HG03060 (cell line): Measurements from ENCODE around the gene CCND3.
"Not testable (repeated sequence)": the region's sequence is repeated elsewhere in the genome, so short reads cannot be mapped to it uniquely, and the experiment has no call there.

Experiments used
- ATAC-seq: cut with Tn5 transposase; IDR thresholded peaks from one replicate; pipeline ENCODE4 v1.9.1; 2021; ENCODE audit warnings: low read depth, moderate number of reproducible peaks; ENCODE audit not compliant: unreplicated experiment

CCND3 gene

DNA sequence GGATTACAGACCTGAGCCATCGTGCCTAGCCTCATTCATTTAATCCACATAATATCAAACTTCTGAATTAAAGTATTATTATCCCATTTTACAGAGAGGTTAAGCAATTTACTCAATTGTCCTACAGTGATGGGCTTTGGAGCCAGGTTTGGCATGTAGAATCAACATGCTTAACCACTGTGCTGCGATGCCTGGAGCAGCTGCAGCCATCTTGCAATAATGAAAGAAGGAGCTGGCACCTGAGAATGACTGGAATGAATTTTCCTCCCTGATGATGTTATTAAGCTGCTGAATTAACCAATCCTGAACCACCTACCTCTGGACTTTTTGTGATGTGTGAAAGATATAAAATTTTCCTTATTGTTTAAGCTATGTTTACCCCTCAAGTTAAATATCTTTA lies 13.1 kb upstream of the CCND3 start:
- ATAC-seq: no peak

DNA sequence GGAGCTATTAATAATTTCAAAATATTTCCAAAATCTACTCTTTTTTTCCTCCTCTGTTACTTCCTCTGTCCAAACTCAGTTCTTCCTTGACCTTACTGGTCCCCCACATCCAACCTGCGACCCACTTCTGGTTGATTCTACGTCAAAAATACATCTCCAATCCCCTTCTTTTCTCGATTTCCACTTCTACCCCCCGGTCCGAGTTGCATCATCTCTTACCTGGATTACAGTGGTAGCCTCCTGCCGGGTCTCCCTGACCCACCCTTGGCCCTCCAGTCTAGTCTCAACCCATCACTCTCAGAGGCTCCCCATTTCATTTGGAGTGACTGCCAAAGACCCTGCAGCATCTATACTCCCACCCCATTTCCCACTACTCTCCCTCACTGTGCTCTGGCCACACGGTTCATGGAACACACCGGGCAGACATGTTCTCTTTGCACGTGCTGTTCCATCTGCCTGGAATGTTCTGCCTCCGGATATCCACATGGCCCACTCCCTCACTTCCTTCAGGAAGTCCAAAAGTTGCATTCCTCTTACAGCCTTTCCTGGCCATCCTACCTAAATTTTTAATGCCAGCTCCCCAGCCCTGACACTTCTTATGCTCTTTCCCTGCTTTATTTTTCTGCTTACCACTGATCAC lies 6.1 kb upstream of the CCND3 start:
- ATAC-seq: no peak

DNA sequence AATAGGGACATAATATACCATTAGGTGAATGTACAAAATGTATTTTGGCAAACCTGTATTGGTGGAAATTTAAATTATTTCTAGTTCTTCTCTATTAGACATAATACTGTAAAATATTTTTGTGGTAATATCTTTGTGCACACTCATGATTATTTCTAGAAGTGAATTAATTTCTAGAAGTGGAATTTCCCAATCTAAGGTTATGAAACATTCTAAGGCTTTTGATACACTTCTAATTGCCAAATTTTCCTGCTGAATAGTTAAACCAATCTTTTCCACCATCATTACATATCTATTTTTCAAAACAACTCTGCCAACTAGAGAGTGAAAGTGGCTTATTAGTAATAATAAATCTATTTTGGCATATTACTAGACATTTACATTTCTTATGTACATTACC lies 1.8 kb upstream of the CCND3 start:
- ATAC-seq: no peak

DNA sequence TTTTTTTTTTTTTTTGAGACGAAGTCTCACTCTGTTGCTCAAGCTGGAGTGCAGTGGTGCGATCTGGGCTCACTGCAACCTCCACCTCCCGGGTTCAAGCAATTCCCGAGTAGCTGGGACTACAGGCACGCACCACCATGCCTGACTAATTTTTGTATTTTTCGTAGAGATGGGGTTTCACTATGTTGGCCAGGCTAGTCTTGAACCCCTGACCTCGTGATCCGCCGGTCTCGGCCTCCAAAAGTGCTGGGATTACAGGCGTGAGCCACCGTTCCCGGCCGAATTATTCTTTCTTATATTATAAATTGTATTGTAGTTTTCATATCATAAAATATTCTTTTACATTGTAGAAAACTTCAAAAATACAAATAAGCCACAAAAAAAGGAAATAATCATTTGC lies 1.3 kb upstream of the CCND3 start:
- not testable (repeated sequence) for ATAC-seq

DNA sequence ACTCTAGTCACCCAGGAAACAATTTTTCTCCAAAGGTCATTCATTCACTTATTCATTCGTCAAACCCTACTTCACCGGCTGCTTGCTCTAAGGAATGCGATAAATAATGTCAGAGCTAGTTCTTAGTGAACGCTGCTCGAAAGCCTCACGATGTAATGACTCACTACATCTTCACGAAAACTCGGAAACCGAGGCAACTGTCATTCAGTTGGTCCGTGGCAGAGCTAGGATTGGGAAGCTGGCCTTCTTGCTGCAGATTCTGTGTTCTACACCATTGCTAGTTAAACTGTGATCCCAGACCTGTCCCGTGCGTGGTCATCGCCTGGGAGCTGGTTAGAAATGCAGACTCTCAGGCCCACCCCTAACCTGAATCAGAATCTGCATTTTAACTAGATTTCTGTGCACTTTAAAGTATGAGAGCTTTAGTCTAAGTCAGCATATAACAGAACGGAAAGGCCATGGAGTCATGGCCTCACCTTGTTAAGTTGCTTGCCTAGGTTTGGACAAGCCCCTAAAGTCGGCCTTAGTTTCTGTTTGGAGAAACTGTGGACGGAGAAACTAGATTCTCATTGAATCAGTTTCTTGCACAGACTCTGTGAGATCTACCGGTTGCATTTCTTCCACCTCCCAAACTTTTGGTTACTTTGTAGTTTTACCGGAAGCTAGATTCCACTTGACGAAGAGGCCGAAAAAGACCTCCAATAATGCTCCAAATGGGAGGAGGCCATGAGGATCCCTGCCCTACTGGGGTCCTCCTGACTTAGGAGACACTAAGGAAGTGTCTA lies 651 bp upstream of the CCND3 start:
- ATAC-seq: no peak

DNA sequence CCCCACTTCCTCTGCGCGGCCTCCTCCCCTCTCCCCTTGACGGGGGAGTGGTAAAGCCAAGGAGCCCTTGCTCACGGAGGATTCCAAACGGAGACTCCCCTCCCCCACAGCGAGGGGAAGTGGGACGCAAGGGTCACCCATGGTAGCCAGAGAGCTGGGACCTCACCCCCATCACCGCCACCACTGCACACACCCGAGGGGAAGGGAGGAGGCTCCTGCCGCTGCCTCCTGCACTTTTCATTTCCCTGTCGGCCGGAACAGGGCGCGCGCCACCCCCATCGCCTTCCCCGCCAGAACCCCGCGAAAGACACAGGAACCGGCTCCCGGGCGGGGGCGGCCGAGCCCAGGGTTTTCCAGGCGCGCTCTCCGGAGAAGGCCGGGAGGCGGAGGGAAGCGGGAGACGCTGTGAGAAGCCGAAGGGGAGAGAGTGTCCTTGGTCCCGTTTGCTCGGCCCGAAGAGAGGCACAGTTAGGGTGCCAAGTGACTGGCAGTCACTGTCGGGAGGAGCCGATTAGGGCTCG lies 789 bp downstream of the CCND3 start:
- ATAC-seq: no peak

DNA sequence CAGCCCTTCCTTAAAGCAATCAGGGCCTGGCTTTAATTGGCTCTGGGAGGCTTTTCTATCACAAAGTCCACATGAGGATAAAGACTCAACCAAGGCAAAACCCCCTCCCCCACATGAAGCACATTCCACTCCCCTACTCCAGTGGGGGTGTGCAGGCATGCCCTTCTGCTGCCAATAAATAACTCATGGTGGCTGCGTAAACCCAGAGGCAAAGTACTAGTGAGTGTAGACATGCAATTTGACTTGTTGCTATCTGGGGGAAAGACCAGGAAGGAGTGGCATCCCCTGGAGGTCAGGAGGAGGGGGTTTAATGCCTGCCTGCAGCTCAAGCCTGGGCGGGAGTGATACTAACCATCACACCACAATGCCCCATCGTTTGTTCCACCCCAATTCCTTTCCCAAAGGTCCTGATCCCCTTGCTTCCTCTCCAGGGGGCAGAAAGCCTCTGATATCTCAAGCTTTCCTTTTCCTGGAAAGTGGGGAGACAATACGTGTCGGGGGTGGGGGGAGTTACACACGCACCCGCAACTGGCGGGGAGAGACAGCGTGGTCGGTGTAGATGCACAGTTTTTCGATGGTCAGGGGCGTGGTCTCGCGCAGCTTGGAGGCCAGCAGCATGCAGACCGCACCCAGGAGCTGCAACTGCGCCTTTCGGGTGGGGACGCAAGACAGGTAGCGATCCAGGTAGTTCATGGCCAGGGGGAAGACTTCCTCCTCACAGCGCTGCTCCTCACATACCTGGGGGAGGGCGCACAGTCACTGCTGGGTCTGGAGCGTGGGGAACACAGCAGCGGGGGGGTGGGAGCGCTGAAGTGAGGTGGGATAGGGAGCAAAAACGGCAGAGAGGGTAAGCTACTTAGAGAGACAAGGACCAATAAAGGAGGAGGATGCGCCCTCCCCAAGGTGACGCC lies 1.5 kb downstream of the CCND3 start:
- no peak for ATAC-seq

DNA sequence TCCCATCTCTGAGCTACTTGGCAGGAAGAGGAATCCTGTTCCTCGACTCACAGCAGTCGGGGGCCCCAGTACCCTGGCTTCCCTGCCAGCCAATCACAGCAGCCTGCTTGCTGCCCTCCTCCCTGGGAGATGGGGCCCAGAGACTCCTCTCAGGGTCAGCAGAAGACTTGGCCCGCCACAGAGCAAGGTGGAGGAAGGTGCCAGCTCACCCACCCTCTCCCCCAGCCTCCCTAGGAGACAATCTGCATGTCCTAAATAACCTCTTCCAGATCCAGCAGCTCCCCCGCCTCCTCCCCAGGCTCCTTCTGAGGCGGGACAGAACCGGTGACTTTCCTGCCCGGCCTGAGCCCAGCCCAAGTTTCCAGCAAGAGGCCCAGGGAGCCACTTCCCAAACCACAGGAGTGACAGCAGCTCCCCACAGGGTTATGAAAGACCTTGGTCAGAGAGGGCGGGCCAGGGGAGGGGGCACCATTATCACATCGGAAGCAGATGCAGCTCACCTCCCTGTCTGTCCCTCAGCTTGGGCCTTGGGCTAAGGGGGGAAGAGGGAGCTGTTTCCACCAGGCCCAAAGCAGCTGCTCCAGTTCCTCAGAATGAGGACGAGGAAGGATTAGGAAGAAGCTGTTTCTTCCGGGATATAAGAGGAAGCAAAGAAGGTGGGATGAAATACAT lies 2.3 kb downstream of the CCND3 start:
- no peak for ATAC-seq

DNA sequence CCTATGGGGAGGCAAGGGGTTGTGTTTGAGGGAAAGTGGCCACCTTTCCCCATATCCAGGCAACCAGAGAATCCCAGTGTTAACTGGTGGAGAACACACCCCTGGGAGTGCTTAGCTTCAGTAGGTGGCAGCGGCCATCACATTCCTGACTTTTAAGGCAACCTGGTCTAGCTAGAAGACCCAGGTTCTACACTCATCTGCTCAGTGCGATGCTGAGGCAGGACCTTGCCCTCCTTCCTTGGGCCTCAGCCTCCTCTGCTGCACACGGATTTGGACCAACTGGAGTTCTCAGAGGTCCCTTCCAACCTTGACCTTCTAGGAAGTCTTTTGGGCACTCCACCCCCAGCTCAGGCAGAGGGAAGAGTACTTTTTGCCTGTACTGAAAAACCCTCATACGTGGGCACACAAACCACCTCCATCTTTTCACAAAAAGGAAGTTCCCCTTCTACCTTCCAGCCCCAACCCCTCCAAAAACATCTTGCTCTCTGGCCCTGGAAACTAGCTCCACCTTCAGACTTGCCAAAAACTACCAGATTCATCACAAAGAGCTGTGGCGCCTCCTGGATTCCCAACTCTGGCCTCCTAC lies 2.9 kb downstream of the CCND3 start:
- ATAC-seq: no peak

DNA sequence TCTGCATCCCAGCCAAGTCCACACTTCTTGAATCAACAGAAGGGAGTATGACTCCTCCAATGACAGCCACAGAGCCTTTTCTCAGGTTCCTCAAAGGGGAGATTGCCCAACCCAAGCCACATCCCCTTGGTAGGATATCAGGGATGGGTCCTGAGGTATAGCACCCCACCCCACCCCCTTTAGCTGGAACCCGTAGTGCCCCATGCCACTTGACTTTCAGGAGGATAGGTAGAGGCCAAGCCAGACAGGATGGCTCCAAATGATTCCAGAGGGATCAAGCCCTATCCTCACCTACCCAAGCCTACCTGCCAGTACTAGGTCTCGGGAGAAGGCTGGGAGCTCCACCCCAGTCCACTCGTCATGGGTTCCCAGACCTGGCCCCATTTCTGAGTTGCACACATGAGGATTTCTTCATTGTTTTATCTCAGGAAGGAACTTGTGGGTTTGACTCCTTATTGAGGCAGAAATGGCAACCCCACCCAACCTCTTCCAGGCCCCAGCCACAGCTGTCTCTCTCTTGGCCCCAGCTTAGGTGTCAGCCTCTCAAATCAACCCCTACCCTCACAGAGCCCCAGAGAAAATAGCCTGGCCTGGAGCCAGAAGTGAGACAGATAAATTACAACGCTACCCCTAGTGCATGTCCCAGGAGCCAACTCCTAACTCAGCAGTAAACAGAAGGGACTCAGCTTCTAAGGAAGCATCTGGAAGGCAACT lies 3.6 kb downstream of the CCND3 start:
- no peak for ATAC-seq

DNA sequence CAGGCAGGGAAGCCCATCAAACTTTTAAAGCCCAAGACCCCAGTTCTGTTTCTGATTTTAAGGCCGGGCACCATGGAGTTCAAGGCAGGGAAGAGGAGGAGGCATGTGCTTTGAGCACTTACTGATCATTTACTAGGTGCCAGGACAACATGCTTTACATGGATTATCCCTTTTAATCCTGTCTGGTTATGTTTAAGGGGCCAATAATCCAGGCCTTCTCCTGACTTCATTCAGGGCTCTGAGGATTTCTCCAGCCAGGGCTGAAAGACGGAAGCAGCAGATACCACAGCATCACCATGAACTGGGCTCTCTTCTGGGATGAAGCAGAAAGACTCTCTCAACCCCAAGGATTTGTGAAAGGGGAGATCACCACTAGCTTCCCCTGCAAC lies 4.1 kb downstream of the CCND3 start:
- ATAC-seq: no peak

DNA sequence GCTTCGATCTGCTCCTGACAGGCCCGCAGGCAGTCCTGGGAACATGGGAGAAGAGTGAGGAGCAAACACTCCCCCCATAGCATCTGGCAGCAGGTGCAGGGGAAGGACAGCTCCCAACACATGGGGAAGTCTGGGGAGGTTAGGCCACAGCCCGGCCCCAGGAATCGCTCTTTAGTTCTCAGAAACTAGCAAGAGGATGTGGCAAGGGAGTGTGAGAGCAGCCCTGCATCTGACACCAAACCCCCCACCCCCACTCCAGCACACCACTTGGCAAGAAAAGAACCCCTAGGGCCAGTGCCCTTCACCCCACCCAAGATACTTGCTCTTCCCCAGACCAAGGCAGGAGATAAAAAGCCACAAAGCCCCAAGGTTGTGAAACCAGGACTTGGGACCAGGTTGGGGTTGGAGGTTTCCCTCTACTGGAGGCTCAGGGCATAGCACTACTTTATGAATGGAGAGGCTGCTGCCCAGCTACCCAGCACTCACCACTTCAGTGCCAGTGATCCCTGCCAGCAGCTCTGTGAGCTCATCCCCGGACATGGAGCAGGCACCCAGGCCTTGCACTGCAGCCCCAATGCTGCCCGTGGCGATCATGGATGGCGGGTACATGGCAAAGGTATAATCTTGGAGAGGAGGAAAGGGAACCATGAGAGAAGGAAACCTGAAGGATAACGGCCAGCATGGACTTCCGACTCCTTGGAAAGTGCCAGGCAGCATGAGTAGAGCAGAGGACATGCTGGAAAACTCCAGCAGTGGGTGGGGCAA lies 5.4 kb downstream of the CCND3 start:
- ATAC-seq: no peak

DNA sequence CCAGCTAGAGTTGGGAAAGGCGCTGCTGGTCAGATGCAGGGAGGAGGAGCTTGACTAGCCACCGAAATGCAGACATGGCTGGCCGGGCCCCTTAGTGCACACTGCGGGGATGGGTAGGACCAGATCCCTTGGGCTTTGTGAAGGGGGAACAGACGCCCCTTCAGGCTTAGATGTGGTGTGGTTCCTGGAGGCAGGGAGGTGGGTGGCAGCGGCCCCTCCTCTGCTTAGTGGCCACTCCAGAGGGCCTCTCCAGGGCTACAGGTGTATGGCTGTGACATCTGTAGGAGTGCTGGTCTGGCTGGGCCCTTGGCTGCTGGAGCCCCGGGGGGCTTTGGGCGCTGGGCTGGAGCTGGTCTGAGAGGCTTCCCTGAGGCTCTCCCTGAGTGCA lies 5.9 kb downstream of the CCND3 start:
- ATAC-seq: no peak

DNA sequence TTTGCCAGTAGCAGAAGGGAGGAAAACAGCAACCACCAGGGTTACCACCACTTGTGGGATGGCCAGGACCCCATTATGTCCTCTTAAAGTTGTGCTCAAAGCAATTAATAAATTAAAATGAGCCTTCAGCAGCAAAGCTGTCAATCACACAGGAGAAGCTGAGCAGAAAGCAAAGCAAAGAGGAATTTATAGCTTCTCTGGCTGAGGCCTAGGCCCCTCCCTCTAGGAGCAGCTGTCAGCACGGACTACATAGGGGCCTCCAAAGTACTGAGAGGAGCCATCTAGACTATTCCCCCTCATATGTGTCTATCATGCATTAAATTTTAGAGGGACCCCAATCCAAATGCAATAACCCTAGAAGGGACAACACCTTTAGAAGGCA lies 6.4 kb downstream of the CCND3 start:
- ATAC-seq: no peak

DNA sequence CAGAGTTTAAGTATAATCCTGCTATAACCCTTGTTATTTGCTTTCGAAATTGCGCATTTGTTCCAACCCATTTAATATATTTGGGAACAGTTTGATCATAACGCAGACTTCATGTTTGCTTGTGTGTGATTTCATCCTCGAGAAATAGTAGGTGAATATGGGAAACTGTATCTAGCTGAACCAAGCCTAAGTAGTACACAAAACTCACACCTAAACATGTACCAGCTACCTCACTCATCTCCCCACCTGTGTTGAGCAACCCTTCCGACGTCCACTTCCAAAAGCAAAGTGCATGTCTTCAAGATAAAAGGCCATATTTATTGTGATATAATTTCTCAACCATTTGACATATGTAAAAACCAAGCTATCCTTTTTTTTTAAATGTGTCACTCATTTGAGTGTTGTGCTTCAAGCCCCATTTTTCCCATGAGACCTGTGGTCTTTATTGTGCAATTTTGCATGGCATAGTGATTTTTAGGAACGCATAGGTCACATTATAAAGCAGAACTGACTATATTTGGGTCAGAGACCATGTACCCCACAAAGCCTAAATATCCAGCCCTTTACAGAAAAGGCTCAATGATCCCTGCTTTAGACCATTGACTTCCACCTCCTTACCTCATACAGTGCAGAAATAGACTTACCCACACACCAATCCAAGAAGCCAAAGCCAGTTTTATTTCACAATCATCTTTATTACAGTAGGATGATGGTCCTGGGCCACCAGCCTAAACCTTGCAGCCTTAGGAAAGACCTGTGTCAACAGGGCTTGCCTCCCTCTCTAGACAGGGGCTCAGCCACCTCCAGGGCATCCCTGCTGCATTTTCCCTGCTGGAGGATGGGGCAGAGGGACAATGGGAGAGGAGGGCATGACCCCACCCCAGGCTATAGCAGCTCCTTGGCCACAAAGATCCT lies 7.1 kb downstream of the CCND3 start:
- no peak for ATAC-seq

DNA sequence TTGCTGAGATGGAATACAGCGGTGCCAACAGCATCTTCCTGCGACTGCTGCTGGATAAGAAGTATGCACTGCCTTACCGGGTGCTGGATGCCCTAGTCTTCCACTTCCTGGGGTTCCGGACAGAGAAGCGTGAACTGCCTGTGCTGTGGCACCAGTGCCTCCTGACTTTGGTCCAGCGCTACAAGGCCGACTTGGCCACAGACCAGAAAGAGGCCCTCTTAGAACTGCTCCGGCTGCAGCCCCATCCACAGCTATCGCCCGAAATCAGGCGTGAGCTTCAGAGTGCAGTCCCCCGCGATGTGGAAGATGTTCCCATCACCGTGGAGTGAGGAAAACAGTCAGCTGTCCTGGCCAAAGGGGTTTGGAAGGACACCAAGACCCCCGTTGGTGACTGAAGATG lies 9.2 kb downstream of the CCND3 start:
- no peak for ATAC-seq

DNA sequence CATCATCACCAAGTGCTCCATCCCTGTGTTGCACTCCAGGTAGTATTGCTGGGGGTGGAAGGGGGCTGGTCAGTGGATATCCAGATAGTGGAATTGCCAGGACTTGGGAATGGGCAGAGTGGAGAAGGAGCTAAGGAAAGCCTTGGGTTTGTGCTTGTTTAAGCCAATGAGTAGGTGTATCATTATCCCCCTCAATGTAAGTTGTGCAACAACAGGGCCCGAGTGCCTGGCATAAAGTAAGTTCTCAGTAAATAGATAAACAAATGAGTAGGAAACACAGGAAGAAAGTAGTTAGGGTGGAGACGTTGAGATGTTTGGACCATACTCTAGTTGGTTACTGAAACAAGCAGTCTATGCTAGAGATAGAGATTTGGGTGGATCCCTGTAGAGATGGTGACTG lies 9.8 kb downstream of the CCND3 start:
- no peak for ATAC-seq

DNA sequence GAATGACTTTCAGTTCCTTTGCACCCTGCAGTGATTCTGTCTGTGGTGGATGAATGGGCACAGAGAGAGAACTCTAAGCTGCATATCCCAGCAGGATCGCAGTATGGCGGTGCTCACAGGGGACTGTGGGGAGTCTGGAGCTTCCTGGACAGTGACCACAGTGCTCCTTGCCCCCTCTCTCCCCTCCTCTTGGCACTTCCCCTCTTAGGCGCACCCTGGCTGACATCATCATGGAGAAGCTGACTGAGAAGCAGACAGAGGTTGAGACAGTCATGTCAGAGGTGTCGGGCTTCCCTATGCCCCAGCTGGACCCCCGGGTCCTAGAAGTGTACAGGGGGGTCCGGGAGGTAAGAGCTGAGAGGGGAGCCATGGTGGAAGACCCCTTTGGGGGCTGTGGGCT lies 11.7 kb downstream of the CCND3 start:
- no peak for ATAC-seq
